Stimulated activated CD8-positive, alpha-beta memory T cell treated with anti-CD3 and anti-CD28 coated beads, Interleukin-12 subunit alpha, Interleukin-12 subunit beta, amount 100 ng/mL, for 1 hour (primary cell): ENCODE data around the gene TPRA1.
"Not testable (repeated sequence)": the region's sequence is repeated elsewhere in the genome, so short reads cannot be mapped to it uniquely, and the experiment has no call there.

Experiments used
- DNase-seq: peaks from one replicate; pipeline ENCODE4 v3.0.0-alpha.2; 2020; ENCODE audit warnings: low read depth

Gene TPRA1

DNA sequence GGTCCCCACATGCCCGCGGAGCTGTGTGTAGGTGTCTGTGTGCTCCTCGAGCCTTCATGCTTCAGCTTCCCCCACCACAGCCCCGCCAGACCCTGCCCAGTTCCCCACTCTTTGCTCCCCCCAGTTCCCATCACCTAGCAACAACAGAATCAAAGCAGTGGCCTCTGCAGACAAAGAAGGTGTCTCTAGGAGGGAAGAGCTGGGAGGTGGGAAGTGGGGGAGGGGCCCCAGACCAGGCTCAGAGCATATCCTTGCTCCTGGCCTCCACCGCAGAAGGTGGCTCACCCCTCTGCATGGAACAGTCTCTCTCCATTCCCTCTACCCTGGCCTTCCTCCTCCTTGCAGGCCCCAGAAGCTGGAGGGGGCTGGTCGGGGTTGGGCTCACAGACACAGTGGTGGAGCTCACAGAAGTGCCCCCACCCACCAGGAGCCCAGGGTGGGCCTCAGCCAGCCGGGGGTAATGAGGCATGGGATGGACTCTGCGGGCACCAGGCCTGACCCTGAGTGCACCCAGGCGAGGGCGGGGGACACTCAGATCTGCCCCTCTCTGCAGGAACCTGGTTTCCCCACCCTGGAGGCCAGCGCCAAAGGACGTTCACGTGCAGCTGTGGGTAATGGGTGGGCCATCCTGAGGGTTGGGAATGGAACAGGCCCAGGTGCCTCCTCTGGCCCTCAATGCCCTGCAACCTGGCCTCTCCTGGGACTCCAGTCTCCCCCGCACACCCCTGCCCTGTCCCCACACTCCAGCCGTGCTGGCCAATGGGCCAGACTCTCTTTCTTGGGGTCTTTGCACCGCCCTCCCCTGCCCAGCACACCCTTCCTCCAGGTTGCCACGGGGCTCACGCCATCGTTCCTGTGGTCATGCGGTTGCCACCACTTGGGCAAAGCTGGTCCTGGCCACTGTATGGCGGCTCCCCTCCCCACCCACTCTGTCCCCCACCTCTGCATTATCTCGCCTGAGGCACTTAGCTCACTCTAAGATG, 53.4 kb downstream of the TPRA1 start:
- no peak for DNase-seq

DNA sequence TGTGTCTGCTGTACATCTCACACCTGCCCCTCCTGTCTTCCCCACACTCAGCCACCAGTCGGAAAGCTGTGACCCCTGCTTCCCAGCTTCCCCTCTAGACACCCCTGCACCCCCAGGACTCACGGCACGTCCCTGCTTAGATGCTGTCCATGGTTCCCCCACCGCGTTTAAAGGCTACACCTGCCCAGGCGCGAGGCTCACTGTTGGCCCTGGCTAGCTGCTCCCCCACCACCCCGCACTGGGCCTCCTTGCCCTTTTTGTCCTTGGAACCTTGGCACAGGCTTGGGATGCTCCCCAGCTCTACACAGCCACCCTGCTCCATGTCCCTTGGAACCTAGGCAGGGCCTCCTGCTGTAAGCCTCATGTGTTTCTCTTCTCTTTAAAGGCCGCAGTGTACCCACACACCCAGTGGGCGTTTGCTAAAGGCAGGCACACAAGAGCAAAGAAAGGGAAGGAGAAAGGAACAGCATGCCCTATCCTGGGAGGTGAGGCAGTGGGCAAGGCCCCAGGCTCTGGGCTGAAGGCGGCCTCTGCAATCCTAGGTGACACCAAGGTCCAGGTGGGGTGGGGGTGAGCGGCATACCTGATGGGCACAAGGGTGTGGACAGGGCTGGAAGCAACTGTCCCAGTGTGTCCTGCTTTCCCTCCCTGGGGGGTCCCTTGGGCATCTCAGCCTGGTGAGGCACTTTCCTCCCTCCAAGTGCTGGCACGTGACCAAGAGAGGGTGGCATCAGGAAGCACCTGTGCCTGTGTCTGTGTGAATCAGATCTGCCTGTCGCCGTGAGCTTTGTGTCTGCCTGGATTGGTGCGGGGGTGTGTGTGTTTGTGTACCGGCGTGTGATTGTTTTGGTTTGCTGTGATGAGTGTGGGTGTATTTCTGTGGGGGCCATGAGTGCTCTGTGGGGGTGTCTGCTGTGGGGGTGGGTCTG, 54.4 kb downstream of the TPRA1 start:
- DNase-seq, result no peak

DNA sequence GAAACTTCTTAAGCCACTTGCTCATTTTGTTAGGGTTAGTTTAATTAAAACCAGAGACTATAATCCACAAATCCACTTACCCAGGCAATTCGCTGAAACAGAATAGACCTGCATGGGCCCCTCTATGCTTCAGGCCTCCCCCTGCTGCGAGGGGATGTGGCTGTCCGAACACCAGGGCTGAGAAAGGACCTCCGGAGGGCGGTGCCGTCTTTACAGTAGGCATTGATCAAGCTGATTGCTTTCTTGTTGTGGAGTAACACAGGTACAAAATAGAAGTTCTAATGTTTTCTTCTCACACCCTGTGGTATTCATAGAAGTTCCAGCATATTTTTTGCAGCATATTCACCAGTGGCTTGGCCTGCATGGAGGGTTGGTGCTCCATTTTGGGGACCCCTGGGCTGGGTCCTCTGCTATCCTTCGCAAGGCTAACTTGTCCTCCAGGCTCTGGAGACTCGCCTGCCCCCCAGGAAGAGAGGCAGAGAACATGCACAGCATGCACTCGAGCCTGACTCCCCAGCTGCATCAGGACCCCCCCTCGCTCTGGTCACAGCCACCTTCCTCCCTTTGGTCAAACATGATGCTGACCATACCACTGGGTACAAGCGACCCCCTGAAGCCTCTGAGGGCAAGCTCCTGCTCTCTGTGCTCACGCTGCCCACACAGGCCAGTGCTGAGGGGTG, 55.3 kb downstream of the TPRA1 start:
- DNase-seq, result no peak

DNA sequence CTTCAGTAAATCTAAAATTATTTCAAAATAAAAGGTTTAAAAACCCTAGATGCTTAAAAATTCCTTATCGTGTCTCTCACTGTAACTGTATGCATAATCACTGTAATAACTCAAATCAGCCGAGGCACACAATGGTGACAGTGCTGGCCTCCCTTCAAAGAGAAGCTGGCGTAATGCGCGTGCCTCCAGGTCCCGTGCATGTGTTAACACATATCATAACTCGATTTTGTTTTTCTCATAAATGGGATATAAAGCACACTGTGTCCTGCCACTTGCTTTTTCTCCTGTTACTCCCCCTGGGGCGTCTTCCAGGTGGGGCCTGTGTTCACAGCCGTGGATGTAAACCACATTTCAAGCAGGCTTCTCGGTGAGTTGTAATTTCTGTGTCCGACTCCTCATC, 56.0 kb downstream of the TPRA1 start:
- DNase-seq, result no peak

DNA sequence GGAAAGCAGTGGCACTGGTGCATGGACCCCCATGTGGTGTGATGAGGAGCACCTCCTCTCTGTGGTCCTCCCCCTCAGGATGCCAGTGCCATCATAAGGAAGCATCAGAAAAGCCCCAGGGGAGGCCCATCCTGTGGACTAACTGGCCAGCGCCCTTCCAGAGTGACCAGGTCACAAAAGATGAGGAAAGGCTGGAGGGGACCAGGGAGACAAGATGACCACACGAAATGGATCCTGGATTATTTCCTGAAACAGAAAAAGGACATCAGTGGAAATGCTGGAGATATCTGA, 56.4 kb downstream of the TPRA1 start:
- no peak for DNase-seq

DNA sequence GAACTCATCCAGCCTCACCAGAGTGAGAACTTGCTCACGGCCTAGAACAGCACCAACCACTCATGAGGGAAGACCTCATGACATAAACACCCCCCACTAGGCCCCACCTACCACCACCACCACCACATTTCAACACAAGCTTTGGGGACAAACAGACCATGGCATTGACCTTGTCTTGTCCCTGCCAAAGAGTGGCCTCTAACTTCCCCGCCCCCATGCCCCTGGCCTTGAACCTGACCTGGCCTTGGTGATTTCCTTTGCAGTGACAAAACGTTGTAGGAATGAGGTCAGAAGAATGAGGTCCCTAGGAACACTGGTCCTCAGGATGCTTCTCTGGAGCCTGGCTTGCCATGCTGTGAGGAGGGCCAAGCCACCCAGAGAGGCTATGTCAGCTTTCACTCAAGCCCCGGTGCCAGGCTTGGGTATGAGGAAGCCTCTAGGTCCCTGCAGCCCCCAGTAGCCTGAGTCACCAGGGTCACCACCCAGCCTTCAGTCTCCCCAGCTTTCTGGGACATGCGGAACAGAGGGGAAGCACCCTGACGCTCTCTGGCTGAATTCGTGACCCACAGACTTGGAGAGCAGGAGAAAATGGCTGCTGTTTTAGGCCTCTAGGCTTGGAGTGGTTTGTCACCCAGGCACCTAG, 57.9 kb downstream of the TPRA1 start:
- no peak for DNase-seq

DNA sequence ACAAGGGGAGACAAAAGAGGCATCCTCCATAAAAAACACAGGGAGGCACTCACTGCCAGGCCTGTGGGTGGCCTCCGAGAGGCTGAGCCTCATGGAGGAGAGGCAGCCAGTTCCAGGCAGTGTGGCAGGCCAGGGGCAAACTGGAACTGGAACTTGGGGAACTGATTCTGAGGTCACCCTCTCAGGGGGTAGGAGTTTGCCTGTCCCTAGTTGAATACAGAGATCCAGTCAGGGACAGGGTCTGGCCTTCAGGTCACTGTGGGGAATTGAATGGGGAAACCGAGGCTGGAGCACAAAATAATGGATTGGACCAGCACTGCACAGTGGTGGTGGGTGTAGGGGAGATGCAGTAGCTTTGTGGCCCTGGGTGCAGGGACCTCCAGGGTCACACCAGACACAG, 58.7 kb downstream of the TPRA1 start:
- DNase-seq, result no peak

DNA sequence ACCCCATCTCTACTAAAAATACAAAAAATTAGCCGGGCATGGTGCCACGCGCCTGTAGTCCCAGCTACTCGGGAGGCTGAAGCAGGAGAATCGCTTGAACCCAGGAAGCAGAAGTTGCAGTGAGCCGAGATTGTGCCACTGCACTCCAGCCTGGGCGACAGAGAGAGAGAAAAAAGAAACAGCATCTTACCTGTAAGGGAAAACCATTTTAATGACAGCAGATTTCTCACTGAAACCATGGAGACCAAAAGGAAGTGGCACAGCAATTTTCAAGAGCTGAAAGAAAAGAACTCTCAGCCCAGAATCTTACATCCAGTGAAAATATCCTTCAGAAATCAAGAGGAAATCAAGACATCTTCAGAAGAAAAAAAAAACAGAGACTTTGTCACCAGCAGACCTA, 59.7 kb downstream of the TPRA1 start:
- DNase-seq, result not testable (repeated sequence)

DNA sequence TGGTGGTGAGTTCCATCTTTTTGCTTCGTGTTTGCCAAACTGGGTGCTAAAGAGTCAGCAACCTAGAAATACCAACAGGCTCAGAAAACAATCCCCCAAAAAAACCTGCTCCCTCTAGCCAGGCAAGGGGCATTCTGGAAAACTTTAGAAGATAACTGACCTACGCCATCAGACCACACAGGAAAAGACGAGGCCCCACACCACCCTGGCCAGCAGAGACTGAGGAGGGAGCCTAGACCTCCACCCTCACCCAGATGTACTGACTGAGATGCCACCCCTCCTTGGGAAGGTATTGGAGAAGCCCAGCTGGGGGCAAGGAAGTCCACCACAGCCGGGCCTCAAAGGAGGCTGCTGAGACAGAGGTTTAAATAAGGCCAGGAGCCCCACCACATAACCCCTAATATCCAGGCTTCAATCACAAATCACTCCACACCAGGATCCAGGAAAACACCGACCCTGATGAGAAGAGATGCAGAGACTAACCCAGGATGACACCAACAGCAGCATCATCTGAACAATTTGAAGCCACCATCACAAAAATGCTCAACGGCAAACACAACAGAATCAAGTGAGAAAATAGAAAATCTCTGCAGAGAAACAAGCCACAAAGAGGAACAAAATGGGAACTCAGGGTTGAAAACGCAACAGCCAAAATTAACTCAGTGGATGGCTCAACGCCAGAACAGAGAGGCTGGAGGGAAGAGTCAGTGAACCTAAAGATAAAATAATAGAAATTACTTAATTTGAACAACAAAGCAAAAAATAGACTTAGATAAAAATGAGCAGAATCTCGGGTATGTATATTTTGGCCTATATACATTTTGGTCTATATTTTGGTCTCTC, 61.0 kb downstream of the TPRA1 start:
- DNase-seq, result no peak

DNA sequence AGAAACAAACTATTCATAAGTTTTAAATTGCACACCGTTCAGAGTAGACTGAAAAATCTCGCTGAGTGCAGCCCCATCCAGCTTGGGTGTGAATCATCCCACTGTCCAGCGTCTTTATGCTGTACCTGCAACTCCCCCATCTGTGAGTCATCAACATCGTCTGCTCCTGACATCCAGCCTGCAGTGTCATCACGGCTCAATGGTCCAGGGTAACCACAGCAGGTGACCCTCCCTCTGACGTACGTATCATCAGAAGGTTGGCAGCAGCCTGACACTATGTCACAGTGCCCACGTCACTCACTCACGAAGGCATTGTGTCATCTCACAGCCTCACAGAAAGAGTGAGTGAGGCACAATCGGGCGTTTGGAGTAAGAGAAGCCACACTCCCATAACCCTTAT, 65.2 kb downstream of the TPRA1 start:
- DNase-seq, result no peak

DNA sequence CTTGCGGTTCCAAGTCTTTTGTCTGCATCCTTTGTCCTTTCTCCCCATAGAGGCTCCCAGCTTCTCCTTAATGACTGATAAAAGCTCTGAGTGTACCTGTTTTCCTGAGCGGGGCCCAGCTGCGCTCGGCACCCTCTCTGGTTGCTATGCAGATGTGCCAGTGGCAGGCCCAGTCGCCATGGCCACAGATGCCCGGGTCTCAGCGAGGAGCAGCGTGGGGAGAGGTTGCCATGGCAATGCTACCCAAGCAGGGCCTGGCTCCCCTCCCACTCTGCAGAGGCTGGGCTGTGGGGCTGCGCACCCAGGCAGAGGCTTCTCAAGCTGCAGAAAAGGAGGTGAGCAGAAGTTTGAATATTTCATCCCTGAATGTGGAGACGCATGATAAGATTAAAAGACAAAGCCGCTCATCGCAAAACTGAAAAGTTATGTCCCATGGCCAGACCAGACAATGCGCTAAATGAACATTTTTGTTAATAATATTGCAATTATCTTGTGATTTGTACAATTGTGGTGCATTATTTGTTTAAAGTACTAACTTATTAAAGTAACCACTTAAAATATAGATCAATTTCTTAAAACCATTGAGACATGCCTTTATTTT, 66.1 kb downstream of the TPRA1 start:
- DNase-seq, result no peak
